ENCODE results near the gene LGSN. TPM values are rescaled to one million over a fixed set of nuclear protein-coding genes. Genes with fewer than 3 reads are reported as not detected.
A peak's percentile ranks its signal among the peaks of the same experiment; 100 is the strongest.

LGSN gene
- total RNA-seq, 1 donor from 2014 or later = not detected

GRCh38 chr6:63307581-63308246 lies 12.1 kb downstream of the LGSN start:
- Histone ChIP-seq H3K27me3 (ENCODE audit: control insufficient read depth in 3 of 3, insufficient read depth in 3 of 3, low read length in 3 of 3) (no peaks in the 10 kb centered on the region), H3K36me3 (ENCODE audit: control insufficient read depth in 3 of 3, insufficient read depth in 3 of 3, low read length in 3 of 3) (no peaks in the 10 kb centered on the region), H3K27ac (ENCODE audit: low read depth, low read length) (no peak overlapping the region), H3K4me1 (ENCODE audit: control insufficient read depth in 3 of 3, insufficient read depth in 3 of 3, low read length in 3 of 3) (no peaks in the 10 kb centered on the region), H3K9me3 (ENCODE audit: control insufficient read depth in 3 of 3, low read length in 3 of 3) (no peaks in the 10 kb centered on the region), H3K4me3 (ENCODE audit: low read length in 3 of 3) (peak overlapping the region in 1 of 3 donors; percentile 11), H3K9ac (ENCODE audit: low read depth in 1 of 3, low read length in 3 of 3) (no peak overlapping the region)

GRCh38 chr6:63306420-63306819 lies 13.4 kb downstream of the LGSN start:
- Histone ChIP-seq H3K9ac (ENCODE audit: low read depth in 1 of 3, low read length in 3 of 3) (no peak overlapping the region), H3K27ac (ENCODE audit: low read depth, low read length) (no peak overlapping the region), H3K9me3 (ENCODE audit: control insufficient read depth in 3 of 3, low read length in 3 of 3) (no peaks in the 10 kb centered on the region), H3K4me1 (ENCODE audit: control insufficient read depth in 3 of 3, insufficient read depth in 3 of 3, low read length in 3 of 3) (no peaks in the 10 kb centered on the region), H3K4me3 (ENCODE audit: low read length in 3 of 3) (no peak overlapping the region), H3K27me3 (ENCODE audit: control insufficient read depth in 3 of 3, insufficient read depth in 3 of 3, low read length in 3 of 3) (no peaks in the 10 kb centered on the region), H3K36me3 (ENCODE audit: control insufficient read depth in 3 of 3, insufficient read depth in 3 of 3, low read length in 3 of 3) (no peaks in the 10 kb centered on the region)

GRCh38 chr6:63305277-63305676 lies 14.5 kb downstream of the LGSN start:
- Histone ChIP-seq H3K9me3 (ENCODE audit: control insufficient read depth in 3 of 3, low read length in 3 of 3) (no peaks in the 10 kb centered on the region), H3K4me3 (ENCODE audit: low read length in 3 of 3) (no peak overlapping the region), H3K36me3 (ENCODE audit: control insufficient read depth in 3 of 3, insufficient read depth in 3 of 3, low read length in 3 of 3) (no peaks in the 10 kb centered on the region), H3K9ac (ENCODE audit: low read depth in 1 of 3, low read length in 3 of 3) (no peak overlapping the region), H3K4me1 (ENCODE audit: control insufficient read depth in 3 of 3, insufficient read depth in 3 of 3, low read length in 3 of 3) (no peaks in the 10 kb centered on the region), H3K27me3 (ENCODE audit: control insufficient read depth in 3 of 3, insufficient read depth in 3 of 3, low read length in 3 of 3) (no peaks in the 10 kb centered on the region), H3K27ac (ENCODE audit: low read depth, low read length) (no peak overlapping the region)

GRCh38 chr6:63303476-63303875 lies 16.3 kb downstream of the LGSN start:
- H3K27me3 ChIP-seq (ENCODE audit: control insufficient read depth in 3 of 3, insufficient read depth in 3 of 3, low read length in 3 of 3) = no peaks in the 10 kb centered on the region
- H3K27ac ChIP-seq (ENCODE audit: low read depth, low read length) = no peak overlapping the region
- no peak overlapping the region for H3K9ac ChIP-seq (ENCODE audit: low read depth in 1 of 3, low read length in 3 of 3)
- no peaks in the 10 kb centered on the region for H3K36me3 ChIP-seq (ENCODE audit: control insufficient read depth in 3 of 3, insufficient read depth in 3 of 3, low read length in 3 of 3)
- H3K4me1 ChIP-seq (ENCODE audit: control insufficient read depth in 3 of 3, insufficient read depth in 3 of 3, low read length in 3 of 3) = no peaks in the 10 kb centered on the region
- H3K4me3 ChIP-seq (ENCODE audit: low read length in 3 of 3) = no peak overlapping the region
- H3K9me3 ChIP-seq (ENCODE audit: control insufficient read depth in 3 of 3, low read length in 3 of 3) = peaks cover 0 to 3% (median 0%) of the 10 kb centered on the region in 3 donors

GRCh38 chr6:63299667-63300066 lies 20.1 kb downstream of the LGSN start:
- Histone ChIP-seq H3K27ac (ENCODE audit: low read depth, low read length) (no peak overlapping the region), H3K9ac (ENCODE audit: low read depth in 1 of 3, low read length in 3 of 3) (no peak overlapping the region), H3K9me3 (ENCODE audit: control insufficient read depth in 3 of 3, low read length in 3 of 3) (peaks cover 0 to 3% (median 0%) of the 10 kb centered on the region in 3 donors), H3K4me1 (ENCODE audit: control insufficient read depth in 3 of 3, insufficient read depth in 3 of 3, low read length in 3 of 3) (no peaks in the 10 kb centered on the region), H3K4me3 (ENCODE audit: low read length in 3 of 3) (no peak overlapping the region), H3K27me3 (ENCODE audit: control insufficient read depth in 3 of 3, insufficient read depth in 3 of 3, low read length in 3 of 3) (no peaks in the 10 kb centered on the region), H3K36me3 (ENCODE audit: control insufficient read depth in 3 of 3, insufficient read depth in 3 of 3, low read length in 3 of 3) (no peaks in the 10 kb centered on the region)

GRCh38 chr6:63295553-63296194 lies 24.1 kb downstream of the LGSN start:
- Histone ChIP-seq H3K36me3 (ENCODE audit: control insufficient read depth in 3 of 3, insufficient read depth in 3 of 3, low read length in 3 of 3) (no peaks in the 10 kb centered on the region), H3K9ac (ENCODE audit: low read depth in 1 of 3, low read length in 3 of 3) (no peak overlapping the region), H3K27me3 (ENCODE audit: control insufficient read depth in 3 of 3, insufficient read depth in 3 of 3, low read length in 3 of 3) (no peaks in the 10 kb centered on the region), H3K4me3 (ENCODE audit: low read length in 3 of 3) (no peak overlapping the region), H3K9me3 (ENCODE audit: control insufficient read depth in 3 of 3, low read length in 3 of 3) (peaks cover 0 to 3% (median 0%) of the 10 kb centered on the region in 3 donors), H3K4me1 (ENCODE audit: control insufficient read depth in 3 of 3, insufficient read depth in 3 of 3, low read length in 3 of 3) (no peaks in the 10 kb centered on the region), H3K27ac (ENCODE audit: low read depth, low read length) (no peak overlapping the region)

GRCh38 chr6:63290492-63291058 lies 29.2 kb downstream of the LGSN start:
- no peak overlapping the region for H3K4me3 ChIP-seq (ENCODE audit: low read length in 3 of 3)
- H3K9ac ChIP-seq (ENCODE audit: low read depth in 1 of 3, low read length in 3 of 3) = no peak overlapping the region
- no peaks in the 10 kb centered on the region for H3K4me1 ChIP-seq (ENCODE audit: control insufficient read depth in 3 of 3, insufficient read depth in 3 of 3, low read length in 3 of 3)
- H3K27me3 ChIP-seq (ENCODE audit: control insufficient read depth in 3 of 3, insufficient read depth in 3 of 3, low read length in 3 of 3) = no peaks in the 10 kb centered on the region
- no peaks in the 10 kb centered on the region for H3K9me3 ChIP-seq (ENCODE audit: control insufficient read depth in 3 of 3, low read length in 3 of 3)
- no peaks in the 10 kb centered on the region for H3K36me3 ChIP-seq (ENCODE audit: control insufficient read depth in 3 of 3, insufficient read depth in 3 of 3, low read length in 3 of 3)
- no peak overlapping the region for H3K27ac ChIP-seq (ENCODE audit: low read depth, low read length)

GRCh38 chr6:63289269-63289872 lies 30.4 kb downstream of the LGSN start:
- H3K9me3 ChIP-seq (ENCODE audit: control insufficient read depth in 3 of 3, low read length in 3 of 3) = no peaks in the 10 kb centered on the region
- H3K27me3 ChIP-seq (ENCODE audit: control insufficient read depth in 3 of 3, insufficient read depth in 3 of 3, low read length in 3 of 3) = no peaks in the 10 kb centered on the region
- H3K9ac ChIP-seq (ENCODE audit: low read depth in 1 of 3, low read length in 3 of 3) = no peak overlapping the region
- H3K27ac ChIP-seq (ENCODE audit: low read depth, low read length) = no peak overlapping the region
- no peak overlapping the region for H3K4me3 ChIP-seq (ENCODE audit: low read length in 3 of 3)
- H3K36me3 ChIP-seq (ENCODE audit: control insufficient read depth in 3 of 3, insufficient read depth in 3 of 3, low read length in 3 of 3) = no peaks in the 10 kb centered on the region
- H3K4me1 ChIP-seq (ENCODE audit: control insufficient read depth in 3 of 3, insufficient read depth in 3 of 3, low read length in 3 of 3) = no peaks in the 10 kb centered on the region

GRCh38 chr6:63280639-63281180 lies 39.1 kb downstream of the LGSN start:
- Histone ChIP-seq H3K27ac (ENCODE audit: low read depth, low read length) (no peak overlapping the region), H3K36me3 (ENCODE audit: control insufficient read depth in 3 of 3, insufficient read depth in 3 of 3, low read length in 3 of 3) (no peaks in the 10 kb centered on the region), H3K27me3 (ENCODE audit: control insufficient read depth in 3 of 3, insufficient read depth in 3 of 3, low read length in 3 of 3) (no peaks in the 10 kb centered on the region), H3K4me3 (ENCODE audit: low read length in 3 of 3) (no peak overlapping the region), H3K9me3 (ENCODE audit: control insufficient read depth in 3 of 3, low read length in 3 of 3) (no peaks in the 10 kb centered on the region), H3K9ac (ENCODE audit: low read depth in 1 of 3, low read length in 3 of 3) (no peak overlapping the region), H3K4me1 (ENCODE audit: control insufficient read depth in 3 of 3, insufficient read depth in 3 of 3, low read length in 3 of 3) (no peaks in the 10 kb centered on the region)

GRCh38 chr6:63278916-63279315 lies 40.9 kb downstream of the LGSN start:
- Histone ChIP-seq H3K4me1 (ENCODE audit: control insufficient read depth in 3 of 3, insufficient read depth in 3 of 3, low read length in 3 of 3) (no peaks in the 10 kb centered on the region), H3K9ac (ENCODE audit: low read depth in 1 of 3, low read length in 3 of 3) (no peak overlapping the region), H3K27me3 (ENCODE audit: control insufficient read depth in 3 of 3, insufficient read depth in 3 of 3, low read length in 3 of 3) (no peaks in the 10 kb centered on the region), H3K4me3 (ENCODE audit: low read length in 3 of 3) (no peak overlapping the region), H3K27ac (ENCODE audit: low read depth, low read length) (no peak overlapping the region), H3K9me3 (ENCODE audit: control insufficient read depth in 3 of 3, low read length in 3 of 3) (no peaks in the 10 kb centered on the region), H3K36me3 (ENCODE audit: control insufficient read depth in 3 of 3, insufficient read depth in 3 of 3, low read length in 3 of 3) (no peaks in the 10 kb centered on the region)
